Kidney (tissue), 14 donors: ENCODE data around the gene LNPK. TPM values are rescaled to one million over a fixed set of nuclear protein-coding genes. Genes with fewer than 3 reads are reported as not detected.
"Not testable (repeated sequence)": the region's sequence is repeated elsewhere in the genome, so short reads cannot be mapped to it uniquely, and the experiment has no call there.

ENCODE experiments used
- DNase-seq, 5 donors: peaks; one replicate each; pipeline ENCODE4 v3.0.0-alpha.2; 2013 to 2020
- FAIRE-seq: peaks from 2 replicates; lab custom pipeline; 2012; peaks lifted over from hg19 to GRCh38; lab: Jason Lieb, UNC
- H3K27ac ChIP-seq, 2 donors: one replicate each; pipeline ENCODE4 v1.7.0; 2013; ENCODE audit warnings: low read depth in 2 of 2, low read length in 2 of 2, inconsistent platforms in 1 of 2
- H3K27me3 ChIP-seq: one replicate; pipeline ENCODE4 v1.7.1; 2013; ENCODE audit warnings: low read length, inconsistent platforms; ENCODE audit not compliant: control insufficient read depth, insufficient read depth
- H3K36me3 ChIP-seq, 3 donors: one replicate each; pipeline versions ENCODE4 v1.7.0 to v1.7.1; 2013; ENCODE audit warnings: low read length in 3 of 3, control low read depth in 1 of 3, inconsistent platforms in 1 of 3; ENCODE audit not compliant: insufficient read depth in 3 of 3, control insufficient read depth in 2 of 3
- H3K4me1 ChIP-seq, 3 donors: one replicate each; pipeline versions ENCODE4 v1.7.0 to v1.7.1; 2013; ENCODE audit warnings: low read length in 3 of 3, inconsistent platforms in 1 of 3, low read depth in 1 of 3; ENCODE audit not compliant: control insufficient read depth in 2 of 3, insufficient read depth in 2 of 3
- H3K4me3 ChIP-seq, 3 donors: one replicate each; pipeline versions ENCODE4 v1.7.0 to v1.8.1; 2013; ENCODE audit warnings: low read length in 3 of 3, control low read depth in 1 of 3, inconsistent platforms in 1 of 3
- H3K9ac ChIP-seq, 3 donors: one replicate each; pipeline versions ENCODE4 v1.7.0 to v1.7.1; 2013; ENCODE audit warnings: low read length in 3 of 3, control low read depth in 1 of 3, inconsistent platforms in 1 of 3
- H3K9me3 ChIP-seq, 3 donors: one replicate each; pipeline versions ENCODE4 v1.7.0 to v1.7.1; 2013; ENCODE audit warnings: low read length in 3 of 3, control low read depth in 1 of 3, inconsistent platforms in 1 of 3; ENCODE audit not compliant: control insufficient read depth in 2 of 3, insufficient read depth in 1 of 3
- intact Hi-C: fragments of 100-400 bp; cut with DNase I; formaldehyde crosslinking; loops from one replicate; pipeline ENCODE4 v1.11.1; 2022
- polyA plus RNA-seq: library from polyadenylated mRNA; stranded (reverse); fragments of 350-450 nt; fragmentation: Illumina TruSeq; extraction: RNeasy Lipid Tissue Mini Kit (QIAGEN cat#74804); gene quantifications from one replicate; pipeline ENCODE4 v1.2.3, GENCODE V29; 2014; ENCODE audit warnings: low read depth, low replicate concordance; ENCODE audit not compliant: insufficient read depth
- total RNA-seq: library from RNA; stranded (reverse); fragmentation: NEBNext Ultra II Directional; extraction: Animal tissue kit (Norgen Biotek cat#: 25700); gene quantifications from one replicate; pipeline ENCODE4 v1.2.1, GENCODE V29; 2021
- TF ChIP-seq, protein P1 (sequence below): IDR thresholded peaks from 3 replicates; pipeline ENCODE4 v1.5.1; 2012; ENCODE audit warnings: mild to moderate bottlenecking, moderate library complexity, borderline replicate concordance; ENCODE audit not compliant: insufficient read depth; ENCODE audit errors: extremely low read depth
- donor health status: control.
- donor health status: control.
- donor health status: control.
- donor health status: control.
- donor health status: control.
- donor health status: DM: yes; HTN: yes; CAD: no.
- donor health status: Normal renal cell carcinoma (clear cell type).

The LNPK gene
- total and polyA plus RNA-seq, 2 donors from 2014 or later: 5.1 to 29.0 TPM

GRCh38 chr2:175922160-175922559, 79.9 kb downstream of the LNPK start:
- intact Hi-C loops: no loop called here

GRCh38 chr2:175918935-175919334, 83.1 kb downstream of the LNPK start:
- Histone ChIP-seq H3K9me3 (no peaks in the 10 kb centered on the region), H3K27ac (no peak overlapping the region), H3K4me3 (no peak overlapping the region), H3K36me3 (no peaks in the 10 kb centered on the region), H3K4me1 (no peaks in the 10 kb centered on the region), H3K27me3 (no peaks in the 10 kb centered on the region), H3K9ac (no peak overlapping the region)
- intact Hi-C loops: no loop called here
- FAIRE-seq (no peak), DNase-seq (no peak)
- TF ChIP-seq, protein P1, sequence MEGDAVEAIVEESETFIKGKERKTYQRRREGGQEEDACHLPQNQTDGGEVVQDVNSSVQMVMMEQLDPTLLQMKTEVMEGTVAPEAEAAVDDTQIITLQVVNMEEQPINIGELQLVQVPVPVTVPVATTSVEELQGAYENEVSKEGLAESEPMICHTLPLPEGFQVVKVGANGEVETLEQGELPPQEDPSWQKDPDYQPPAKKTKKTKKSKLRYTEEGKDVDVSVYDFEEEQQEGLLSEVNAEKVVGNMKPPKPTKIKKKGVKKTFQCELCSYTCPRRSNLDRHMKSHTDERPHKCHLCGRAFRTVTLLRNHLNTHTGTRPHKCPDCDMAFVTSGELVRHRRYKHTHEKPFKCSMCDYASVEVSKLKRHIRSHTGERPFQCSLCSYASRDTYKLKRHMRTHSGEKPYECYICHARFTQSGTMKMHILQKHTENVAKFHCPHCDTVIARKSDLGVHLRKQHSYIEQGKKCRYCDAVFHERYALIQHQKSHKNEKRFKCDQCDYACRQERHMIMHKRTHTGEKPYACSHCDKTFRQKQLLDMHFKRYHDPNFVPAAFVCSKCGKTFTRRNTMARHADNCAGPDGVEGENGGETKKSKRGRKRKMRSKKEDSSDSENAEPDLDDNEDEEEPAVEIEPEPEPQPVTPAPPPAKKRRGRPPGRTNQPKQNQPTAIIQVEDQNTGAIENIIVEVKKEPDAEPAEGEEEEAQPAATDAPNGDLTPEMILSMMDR: no peak

More at GRCh38 chr2:175922160-175922559, 79.9 kb downstream of the LNPK start:
- Histone ChIP-seq H3K27me3 (no peaks in the 10 kb centered on the region), H3K4me1 (no peaks in the 10 kb centered on the region), H3K36me3 (peaks cover 0 to under 1% (median 0%) of the 10 kb centered on the region in 3 donors), H3K9me3 (no peaks in the 10 kb centered on the region), H3K9ac (no peak overlapping the region), H3K27ac (no peak overlapping the region), H3K4me3 (no peak overlapping the region)
- TF ChIP-seq, protein P1: no peak
- FAIRE-seq (no peak), DNase-seq (no peak)

DNA sequence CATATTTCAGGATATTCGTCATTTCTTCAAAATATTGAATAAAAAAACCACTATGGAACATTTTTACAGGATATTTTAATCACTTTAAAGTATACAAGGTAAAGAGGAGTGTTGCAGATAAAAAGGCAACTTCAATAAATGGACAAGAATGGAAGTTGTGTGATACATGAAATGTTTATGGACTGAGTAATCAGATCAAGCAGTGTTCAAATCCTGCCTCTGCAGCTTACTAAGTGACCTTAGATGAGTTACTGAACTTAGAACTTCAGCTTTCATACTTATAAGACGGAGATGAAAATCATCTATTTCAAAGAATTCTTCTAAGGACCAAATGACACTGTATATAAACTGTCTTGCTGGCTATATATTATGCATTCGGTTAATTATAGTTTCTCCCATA, 87.2 kb downstream of the LNPK start:
- no peak for FAIRE-seq
- no peak for DNase-seq
- H3K4me3 ChIP-seq: no peak overlapping the region

DNA sequence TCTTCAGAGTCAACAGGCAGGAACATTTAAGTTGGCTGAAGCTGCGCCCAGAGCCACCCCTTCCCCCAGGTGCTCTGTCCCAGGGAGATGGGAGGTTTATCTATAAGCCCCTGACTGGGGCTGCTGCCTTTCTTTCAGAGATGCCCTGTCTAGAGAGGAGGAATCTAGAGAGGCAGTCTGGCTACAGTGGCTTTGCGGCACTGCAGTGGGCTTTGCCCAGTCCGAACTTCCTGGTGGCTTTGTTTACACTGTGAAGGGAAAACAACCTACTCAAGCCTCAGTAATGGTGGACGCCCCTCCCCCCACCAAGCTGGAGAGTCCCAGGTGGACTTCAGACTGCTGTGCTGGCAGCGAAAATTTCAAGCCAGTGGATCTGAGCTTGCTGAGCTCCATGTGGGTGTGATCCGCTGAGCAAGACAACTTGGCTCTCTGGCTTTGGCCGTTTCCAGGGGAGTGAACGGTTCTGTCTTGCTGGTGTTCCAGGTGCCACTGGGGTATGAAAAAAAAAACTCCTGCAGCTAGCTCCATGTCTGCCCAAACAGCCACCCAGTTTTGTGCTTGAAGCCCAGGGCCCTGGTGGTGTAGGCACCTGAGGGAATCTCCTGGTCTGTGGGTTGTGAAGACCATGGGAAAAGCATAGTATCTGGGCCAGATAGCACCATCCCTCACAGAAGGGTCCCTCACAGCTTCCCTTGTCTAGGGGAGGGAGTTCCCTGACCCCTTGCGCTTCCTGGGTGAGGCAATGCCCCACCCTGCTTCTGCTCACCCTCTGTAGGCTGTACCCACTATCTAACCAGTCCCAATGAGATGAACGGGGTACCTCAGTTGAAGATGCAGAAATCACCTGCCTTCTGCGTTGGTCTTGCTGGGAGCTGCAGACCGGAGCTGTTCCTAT, 88.0 kb downstream of the LNPK start:
- H3K27me3 ChIP-seq, H3K4me3 ChIP-seq, H3K9me3 ChIP-seq, H3K9ac ChIP-seq, FAIRE-seq, H3K4me1 ChIP-seq, H3K27ac ChIP-seq, H3K36me3 ChIP-seq, intact Hi-C loops: not testable (repeated sequence)
- DNase-seq: peak in 1 of 5 donors; percentile 43

More for the DNA sequence above, 87.2 kb downstream of the LNPK start:
- no peaks in the 10 kb centered on the region for H3K36me3 ChIP-seq
- TF ChIP-seq, protein P1: no peak
- H3K9me3 ChIP-seq: no peaks in the 10 kb centered on the region
- H3K27me3 ChIP-seq: no peaks in the 10 kb centered on the region
- no peak overlapping the region for H3K9ac ChIP-seq
- H3K27ac ChIP-seq: no peak overlapping the region
- intact Hi-C loops: no loop called here
- no peaks in the 10 kb centered on the region for H3K4me1 ChIP-seq

- DNase-seq, FAIRE-seq, intact Hi-C loops, H3K27me3 ChIP-seq, H3K27ac ChIP-seq, H3K9ac ChIP-seq, H3K4me3 ChIP-seq, H3K9me3 ChIP-seq, H3K36me3 ChIP-seq, H3K4me1 ChIP-seq: not testable (repeated sequence)
Measured at GRCh38 chr2:175913267-175913666, 88.8 kb downstream of the LNPK start.
